Adrenal gland (tissue), 5 donors: ENCODE measurements around the gene LRCH1.

ENCODE experiments used
- POLR2A ChIP-seq, 2 donors: fragments of 450-650 bp; IDR thresholded peaks; one replicate each; pipeline ENCODE4 v1.6.1; 2017; ENCODE audit warnings: antibody characterized with exemption in 2 of 2, mild to moderate bottlenecking in 2 of 2, moderate library complexity in 1 of 2
- TF ChIP-seq, protein P1 (sequence below), 6 experiments: fragments of 450-650 bp in 4 of 6; fragments of 200-600 bp in 2 of 6; sonication (generic) in 1 of 6; IDR thresholded peaks; 1 replicate in 5 of 6; 2 replicates in 1 of 6; pipeline versions ENCODE4 v1.5.1 to v1.8.0; 2016 to 2021; ENCODE audit warnings: antibody characterized with exemption in 6 of 6, mild to moderate bottlenecking in 2 of 6, moderate library complexity in 1 of 6
- donor health status: DM: no; HTN: no; CAD: no.

DNA sequence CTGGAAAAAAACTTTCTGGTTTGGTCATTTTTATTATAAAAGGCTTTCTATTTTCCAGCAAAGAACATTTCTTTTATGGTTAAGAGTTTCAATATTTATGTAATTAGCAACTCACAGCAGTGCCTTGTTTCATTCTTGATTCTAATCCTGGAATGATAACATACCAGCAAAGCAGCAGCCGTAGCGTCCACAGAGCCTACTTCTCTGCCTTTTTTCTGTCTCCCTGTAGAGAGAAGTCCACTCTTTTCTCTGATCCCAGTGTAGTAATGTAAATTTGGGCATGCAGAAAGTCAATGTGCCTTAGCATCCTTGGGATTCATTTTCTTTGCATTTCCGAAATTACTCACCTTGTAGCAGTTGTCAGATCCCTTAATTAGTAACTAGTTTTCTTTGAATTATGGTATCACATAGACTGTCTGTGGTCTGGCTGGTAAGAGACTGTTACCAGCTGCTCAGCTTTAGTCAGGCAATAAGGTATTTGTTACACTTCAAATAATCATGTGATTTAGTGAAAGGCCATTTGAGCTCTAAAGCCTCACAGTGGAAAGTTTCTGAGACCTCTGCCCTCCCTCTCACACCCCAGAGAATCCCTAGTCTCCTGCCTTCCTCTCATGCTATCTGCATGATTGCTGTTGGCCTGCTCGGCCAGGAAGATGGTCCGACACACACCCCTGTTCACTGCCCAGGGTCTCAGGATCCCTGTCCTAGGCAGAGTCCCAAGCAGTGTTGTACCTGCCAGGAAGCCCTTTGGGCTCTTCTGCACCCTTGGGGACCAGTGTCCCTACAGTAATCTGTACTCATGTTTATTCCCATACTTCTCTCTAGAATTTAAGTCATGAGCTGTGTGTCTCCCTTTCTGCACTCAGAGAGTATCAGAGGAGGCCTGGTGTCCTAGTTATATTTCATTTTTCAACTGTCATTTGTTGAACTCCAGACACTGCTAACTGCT is 86.3 kb downstream of the LRCH1 start:
- no peak for TF ChIP-seq POLR2A (IDR thresholded peaks at IDR 0.05)
- TF ChIP-seq, protein P1, sequence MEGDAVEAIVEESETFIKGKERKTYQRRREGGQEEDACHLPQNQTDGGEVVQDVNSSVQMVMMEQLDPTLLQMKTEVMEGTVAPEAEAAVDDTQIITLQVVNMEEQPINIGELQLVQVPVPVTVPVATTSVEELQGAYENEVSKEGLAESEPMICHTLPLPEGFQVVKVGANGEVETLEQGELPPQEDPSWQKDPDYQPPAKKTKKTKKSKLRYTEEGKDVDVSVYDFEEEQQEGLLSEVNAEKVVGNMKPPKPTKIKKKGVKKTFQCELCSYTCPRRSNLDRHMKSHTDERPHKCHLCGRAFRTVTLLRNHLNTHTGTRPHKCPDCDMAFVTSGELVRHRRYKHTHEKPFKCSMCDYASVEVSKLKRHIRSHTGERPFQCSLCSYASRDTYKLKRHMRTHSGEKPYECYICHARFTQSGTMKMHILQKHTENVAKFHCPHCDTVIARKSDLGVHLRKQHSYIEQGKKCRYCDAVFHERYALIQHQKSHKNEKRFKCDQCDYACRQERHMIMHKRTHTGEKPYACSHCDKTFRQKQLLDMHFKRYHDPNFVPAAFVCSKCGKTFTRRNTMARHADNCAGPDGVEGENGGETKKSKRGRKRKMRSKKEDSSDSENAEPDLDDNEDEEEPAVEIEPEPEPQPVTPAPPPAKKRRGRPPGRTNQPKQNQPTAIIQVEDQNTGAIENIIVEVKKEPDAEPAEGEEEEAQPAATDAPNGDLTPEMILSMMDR (IDR thresholded peaks at IDR 0.05) = no peak
